Skeletal muscle cell (primary cell): Measurements from ENCODE around the gene MARCHF4.
"Not testable (repeated sequence)": the region's sequence is repeated elsewhere in the genome, so short reads cannot be mapped to it uniquely, and the experiment has no call there.

Source experiments
- DNase-seq: peaks from one replicate; pipeline ENCODE4 v3.0.0-alpha.2; 2010; ENCODE audit warnings: low read depth
- H3K4me3 ChIP-seq: 2 replicates; pipeline ENCODE4 v1.5.1; 2011; ENCODE audit warnings: low read depth, mild to moderate bottlenecking, control low read depth, low read length, moderate library complexity

The MARCHF4 gene

DNA sequence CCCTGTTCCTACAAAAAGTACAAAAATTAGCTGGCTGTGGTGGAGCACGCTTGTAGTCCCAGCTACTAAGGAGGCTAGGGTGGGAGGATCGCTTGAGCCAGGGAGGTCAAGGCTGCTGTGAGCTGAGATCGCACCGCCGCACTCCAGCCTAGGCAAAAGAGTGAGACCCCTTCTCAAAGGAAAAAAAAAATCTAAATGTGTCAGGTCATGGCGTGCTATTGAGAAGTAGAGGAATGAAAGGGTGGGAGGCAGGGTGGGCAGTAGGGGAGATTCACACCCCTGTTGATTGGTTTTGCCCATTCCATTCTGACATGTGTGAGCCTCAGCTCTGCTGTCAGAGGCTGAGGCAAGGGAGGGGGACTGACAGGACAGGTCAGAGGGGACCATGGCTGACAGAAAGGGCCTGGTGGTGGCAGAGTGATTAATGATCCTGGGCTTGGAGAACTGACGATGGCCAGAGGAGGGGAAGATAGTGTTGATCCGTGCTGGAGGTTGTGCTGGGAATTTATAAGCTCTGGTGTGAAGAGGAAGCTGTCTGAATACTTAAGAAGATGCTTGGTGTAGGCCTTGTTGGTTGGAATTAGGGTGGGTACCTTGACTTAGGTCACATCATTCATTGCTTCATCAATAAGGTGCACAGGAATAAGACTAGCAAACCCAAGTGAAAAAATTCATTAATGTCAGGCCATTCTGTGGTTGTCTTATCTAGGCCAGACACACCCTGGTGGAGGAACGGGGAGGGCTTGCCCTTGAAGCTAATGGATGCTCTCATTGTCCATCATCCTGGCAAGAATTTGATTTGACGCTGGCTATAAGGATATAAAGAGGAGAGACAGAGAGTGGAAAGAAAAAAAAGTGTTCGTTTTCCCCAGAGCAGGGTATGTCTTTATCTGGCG, 20.9 kb upstream of the MARCHF4 start:
- DNase-seq, result no peak
- no peak overlapping the region for H3K4me3 ChIP-seq

DNA sequence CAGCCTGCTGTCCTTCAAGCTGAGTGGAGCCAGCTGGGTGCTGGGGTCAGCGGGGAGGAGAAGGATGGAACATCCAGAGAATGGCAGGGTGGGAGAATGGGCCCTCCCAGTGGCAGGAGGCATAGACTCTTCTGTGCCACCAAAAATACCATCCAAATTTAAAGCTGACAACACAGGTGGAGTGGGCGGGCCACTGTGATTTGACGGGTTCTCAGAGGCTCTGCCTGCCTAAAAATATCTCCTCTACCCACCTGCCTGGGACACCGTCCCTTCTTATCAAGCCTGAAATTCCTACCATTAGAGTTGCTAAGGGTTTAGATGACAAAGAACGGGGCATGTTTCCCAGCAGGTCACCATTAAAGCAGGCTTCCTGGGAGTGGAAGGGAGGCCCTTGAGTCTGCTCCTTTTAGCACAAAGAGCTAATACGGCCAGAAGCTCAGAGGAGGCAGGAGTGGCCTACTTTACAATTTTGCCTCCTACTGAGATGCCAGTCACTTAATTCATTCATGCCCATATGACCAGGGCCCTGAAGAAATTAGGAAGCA, 19.8 kb upstream of the MARCHF4 start:
- no peak overlapping the region for H3K4me3 ChIP-seq
- DNase-seq, result no peak

DNA sequence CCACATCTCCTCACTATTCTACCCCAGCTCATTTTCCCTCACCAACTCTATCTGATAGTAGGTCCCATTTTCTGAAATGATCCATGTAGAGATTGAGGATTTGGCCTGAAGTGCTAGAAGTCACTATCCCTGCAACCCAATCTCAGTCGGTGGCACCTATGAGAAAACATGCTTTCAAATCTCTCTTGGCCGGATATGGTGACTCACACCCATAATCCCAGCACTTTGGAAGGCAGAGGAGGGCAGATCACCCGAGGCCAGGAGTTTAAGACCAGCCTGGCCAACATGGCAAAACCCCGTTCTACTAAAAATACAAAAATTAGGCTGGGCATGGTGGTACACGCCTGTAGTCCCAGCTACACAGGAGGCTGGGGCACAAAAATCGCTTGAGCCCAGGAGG, 19.1 kb upstream of the MARCHF4 start:
- no peak for DNase-seq
- H3K4me3 ChIP-seq, result no peak overlapping the region

DNA sequence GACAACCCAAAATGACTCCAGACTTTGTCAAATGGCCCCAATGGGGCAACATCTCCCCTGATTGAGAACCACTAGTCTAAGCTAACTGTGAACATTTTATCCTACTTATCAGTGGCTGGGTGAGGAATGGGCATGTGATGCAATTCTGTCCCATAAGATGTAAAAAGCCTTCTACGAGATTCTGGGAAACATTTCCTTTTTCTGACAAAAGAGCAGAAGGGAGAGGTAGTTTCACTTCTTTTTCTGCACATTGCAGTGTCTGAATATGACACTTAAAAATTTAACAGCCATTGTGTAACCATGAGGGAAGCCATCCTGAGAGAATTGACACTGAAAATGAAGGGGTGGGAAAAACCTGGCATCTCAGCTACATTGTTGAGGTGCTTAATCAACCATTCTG, 17.3 kb upstream of the MARCHF4 start:
- peak; percentile 22 for DNase-seq
- no peak overlapping the region for H3K4me3 ChIP-seq

DNA sequence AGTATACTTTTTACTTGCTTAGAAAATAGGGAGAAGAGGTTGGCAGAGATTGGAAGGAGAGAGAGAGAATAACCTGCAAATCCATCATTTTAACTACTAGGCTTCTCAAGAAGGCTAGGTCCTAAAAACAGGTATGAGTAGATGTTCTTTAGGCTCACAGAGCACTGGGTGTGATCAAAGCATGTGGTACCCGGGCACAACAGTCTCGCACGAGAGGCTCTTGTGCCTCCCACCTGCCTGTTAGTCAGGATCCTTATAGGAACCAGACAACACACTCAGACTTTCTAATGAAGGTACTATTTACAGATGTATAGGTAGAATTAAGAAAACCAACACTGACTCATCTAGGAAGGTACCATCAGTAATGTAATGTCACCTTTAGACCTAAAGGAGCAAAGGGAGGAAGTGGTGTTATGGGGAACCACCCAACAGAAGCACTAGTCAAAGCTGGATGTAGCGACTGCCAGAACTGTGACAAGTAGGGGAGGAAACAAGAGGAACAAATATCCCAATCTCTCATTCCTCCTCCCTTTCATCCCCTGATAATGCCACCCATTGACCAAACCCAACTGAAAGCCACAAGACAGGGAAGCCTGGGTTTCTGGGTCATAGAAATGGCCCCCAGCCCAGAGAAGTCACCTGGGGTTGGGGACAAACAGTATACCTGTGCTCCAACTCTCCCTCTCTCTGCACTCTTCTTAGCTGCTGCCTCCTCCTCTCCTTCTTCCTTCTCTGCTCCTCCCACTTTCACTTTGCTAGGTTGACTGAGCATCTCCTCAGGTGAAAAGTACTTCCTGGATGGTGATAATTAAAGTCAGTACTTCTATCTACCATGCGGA, 16.0 kb upstream of the MARCHF4 start:
- DNase-seq, result no peak
- H3K4me3 ChIP-seq, result no peak overlapping the region

DNA sequence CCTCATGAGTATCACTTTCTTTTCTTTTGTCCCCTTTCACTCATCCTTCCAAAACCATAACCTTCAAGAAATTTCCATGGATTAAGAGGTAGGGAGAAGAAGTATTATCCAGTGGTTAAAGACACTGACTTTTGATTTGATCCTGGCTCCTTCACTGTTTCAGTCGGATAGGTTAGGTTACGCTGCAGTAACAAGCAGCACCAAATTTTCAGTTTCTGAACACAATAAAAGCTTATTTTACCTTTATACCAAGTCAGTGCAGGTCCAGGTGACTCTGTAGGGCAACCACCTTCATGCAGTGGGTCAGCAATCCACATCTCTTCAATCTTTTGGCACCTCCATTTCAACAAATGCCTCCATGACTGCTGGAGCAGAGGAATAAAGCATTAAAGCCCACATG, 15.0 kb upstream of the MARCHF4 start:
- no peak for DNase-seq
- no peak overlapping the region for H3K4me3 ChIP-seq

DNA sequence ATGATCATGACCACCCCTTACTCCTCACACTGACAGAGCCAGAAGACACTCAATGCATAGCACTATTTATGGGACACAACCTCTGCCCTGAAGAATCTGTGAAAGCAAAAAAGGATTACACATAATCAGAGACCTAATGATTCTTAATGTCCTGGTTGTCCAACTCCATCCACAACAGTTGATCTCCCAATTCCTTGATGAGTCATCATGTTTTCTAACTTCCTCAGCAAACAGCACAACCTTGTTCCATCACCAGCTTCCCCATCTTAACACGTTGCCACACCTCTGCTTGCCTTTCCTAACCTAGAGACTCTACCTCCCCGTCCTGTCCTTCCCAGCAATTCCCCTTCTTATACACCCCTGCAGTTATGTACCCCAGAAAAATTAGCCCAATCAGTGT, 13.2 kb upstream of the MARCHF4 start:
- H3K4me3 ChIP-seq, result no peak overlapping the region
- DNase-seq, result no peak

DNA sequence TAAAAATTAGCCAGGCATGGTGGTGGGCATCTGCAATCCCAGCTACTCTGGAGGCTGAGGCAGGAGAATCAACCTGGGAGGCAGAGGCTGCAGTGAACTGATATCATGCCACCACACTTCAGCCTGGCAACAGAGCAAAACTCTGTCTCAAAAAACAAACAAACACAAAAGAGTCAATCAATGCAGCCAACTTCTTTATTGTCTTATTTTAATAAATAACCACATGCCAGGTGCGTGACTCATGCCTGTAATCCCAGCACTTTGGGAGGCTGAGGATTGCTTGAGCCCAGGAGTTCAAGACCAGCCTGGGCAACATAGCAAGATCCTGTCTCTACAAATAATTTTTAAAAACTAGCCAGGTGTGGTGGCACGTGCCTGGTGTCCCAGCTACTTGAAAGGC, 12.1 kb upstream of the MARCHF4 start:
- DNase-seq, result not testable (repeated sequence)

DNA sequence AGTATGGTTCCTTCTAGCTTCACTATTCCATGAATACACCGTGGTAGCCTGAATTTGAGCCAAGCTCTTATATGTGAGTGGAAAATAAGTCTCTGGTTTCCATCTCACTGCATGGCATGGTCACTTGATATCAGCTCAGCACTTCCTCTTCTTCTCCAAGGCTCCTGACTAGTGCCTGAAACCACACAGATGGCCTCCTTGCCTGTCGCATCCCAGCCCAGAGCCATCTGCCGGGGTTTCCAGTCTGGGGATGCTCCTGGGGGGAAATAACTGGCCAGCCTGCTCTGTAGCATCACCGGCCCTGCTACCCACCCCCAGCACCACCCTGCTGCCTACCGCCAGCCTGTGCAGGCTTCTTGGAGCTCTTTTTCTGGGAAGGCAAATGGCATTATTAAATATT, 7.7 kb upstream of the MARCHF4 start:
- no peak overlapping the region for H3K4me3 ChIP-seq
- DNase-seq, result no peak

More for the DNA sequence above, 12.1 kb upstream of the MARCHF4 start:
- not testable (repeated sequence) for H3K4me3 ChIP-seq

DNA sequence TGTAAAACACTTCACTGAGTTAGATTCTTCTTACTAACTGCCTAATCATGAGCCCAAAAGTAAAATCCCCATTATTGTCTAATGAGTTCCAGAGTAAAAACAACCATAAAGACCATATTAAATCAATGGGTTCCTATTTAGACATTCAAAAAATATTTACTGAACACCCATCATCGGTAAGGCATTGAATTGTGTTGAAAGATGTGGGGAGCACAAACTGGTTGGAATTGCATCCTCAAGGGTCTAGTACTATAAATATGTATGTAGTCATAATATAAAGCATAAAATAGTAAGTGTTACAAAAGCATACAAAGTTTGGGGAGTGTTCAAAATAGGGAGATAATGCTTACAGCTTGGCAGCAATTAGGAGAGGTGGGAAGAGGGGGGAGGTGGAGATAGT, 3.0 kb upstream of the MARCHF4 start:
- H3K4me3 ChIP-seq, result no peak overlapping the region
- DNase-seq, result no peak

DNA sequence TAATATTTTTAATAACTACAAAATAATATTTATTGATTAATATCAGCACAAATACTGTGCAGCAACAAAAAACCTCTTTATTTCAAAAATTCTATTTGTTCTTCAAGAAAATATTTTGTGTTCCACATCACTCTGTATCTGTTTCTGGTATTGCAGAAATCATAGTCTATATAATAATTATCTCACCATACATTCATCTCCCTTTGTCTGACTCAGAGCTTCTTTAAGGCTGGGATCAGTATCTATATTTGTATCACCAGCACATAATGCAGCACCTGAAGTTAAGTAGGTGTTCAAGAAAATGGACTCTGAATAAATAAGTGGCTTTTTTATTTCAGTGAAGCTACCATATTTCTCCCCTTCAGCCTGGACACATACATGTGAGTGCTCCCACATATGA, 1.6 kb upstream of the MARCHF4 start:
- no peak overlapping the region for H3K4me3 ChIP-seq
- no peak for DNase-seq

DNA sequence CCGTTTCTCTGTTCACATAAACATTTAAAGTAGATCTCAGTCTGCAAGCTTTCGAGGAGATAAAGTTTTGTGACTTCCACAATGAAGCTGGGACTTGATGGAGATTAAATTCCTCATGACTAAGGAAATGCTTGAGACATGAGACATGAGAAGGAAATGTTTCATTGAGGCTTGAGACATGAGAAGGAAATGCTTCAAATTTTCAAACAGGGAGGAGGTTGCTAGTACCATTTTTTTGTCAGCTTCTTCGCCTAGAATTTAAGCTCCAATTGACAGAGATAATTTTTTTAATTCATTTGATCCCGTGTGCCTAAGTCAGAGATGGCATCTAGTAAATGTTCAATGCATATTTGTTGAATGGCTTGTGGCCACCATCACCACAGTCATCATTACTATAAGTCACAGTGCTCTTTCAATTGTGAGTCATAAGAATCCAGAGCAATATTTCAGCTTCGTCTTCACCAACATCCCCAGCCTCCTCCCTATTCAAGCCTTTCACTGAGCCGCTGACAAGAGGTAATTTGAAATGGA, 543 bp upstream of the MARCHF4 start:
- peak overlapping the region; percentile 66 for H3K4me3 ChIP-seq
- DNase-seq, result peak; percentile 43

DNA sequence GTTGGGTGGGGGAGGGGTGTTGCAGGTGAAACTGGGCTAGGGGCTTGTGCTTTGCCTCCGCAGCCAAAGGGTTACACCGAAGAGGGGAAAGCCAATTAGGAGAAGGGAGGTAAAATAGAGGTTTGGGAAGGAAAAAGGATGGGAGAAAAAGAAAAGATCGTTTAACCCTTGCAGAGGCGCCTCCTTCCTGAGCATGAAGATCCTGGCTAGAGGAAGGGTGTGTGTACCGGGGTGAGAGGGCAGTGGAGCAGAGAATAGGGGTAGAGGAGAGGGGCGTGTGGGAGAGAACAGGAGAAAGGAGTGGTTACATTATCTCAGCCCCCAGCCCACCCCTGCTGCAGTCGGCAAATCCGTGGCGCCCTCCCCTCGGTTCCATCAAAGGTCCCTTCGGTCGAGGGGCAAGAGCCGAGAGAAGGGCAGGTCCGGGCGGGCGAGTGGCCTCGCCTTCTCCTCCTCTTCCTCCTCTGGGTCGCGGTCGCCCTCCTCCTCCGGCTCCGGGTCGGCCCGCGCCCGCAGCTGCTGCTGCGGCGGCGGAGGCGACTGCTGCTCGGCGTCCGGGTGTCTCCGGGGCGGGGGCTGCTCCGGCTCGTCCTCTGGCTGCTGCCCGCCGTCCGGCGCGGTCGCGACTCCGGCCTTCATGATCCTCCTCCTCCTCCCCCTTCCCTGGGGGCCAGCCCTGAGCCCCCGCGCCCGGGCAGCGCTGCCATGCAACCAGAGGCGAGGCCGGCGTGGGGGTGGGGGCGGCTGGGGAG, 1.1 kb downstream of the MARCHF4 start:
- peak overlapping the region; percentile 66 for H3K4me3 ChIP-seq
- no peak for DNase-seq

DNA sequence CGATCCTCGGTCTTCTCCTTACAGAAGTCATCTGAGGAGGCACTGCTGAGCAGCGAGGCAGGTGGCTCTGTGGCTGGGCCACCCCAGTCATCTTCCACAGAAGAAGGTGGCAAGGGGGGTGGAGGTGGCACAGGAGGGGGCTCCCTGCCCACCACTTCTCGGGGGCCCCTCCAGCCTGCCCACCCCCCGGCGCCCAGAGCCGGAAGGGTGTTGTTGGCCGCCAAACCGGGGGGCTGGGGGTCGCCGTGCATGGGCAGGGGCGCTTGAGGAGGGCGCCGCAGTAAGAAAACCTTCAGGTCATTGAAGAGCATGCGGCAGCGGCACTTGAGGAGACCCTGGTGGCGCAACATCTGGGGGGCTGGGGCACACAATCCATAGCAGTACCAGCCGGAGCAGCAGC, 2.5 kb downstream of the MARCHF4 start:
- H3K4me3 ChIP-seq, result no peak overlapping the region
- no peak for DNase-seq

DNA sequence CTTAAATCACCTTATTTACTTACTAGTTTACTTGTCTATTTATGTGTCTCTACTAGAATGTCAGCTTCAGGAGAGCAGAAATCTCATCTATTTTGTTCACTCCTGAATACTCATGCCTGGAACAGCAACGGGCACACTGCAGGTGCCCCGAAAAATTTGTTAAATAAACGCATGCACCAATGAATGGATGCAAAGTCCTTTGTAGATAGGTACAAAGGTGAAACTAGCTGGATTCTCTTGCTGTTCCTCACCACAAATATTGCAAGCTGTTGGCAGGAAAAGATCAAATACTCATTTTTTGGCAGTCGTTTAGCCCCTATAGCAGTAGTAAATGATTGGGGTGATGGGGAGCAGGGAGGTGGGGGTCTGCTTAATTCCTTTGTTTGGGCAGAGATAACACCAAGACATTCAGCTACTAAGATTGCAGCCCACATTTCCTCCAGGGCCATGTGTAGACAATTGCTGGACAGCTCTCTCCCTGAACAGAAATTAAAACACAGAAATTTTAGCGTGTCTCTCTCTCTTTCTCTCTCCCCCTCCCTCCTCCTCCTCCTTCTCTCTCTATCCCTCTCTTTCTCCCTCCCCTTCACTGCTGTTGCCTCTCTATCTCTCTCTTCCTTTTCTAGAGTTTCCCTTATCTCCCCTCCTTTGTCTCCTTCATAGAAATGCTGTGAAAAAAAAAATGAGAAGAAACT, 5.4 kb downstream of the MARCHF4 start:
- H3K4me3 ChIP-seq, result no peak overlapping the region
- no peak for DNase-seq

DNA sequence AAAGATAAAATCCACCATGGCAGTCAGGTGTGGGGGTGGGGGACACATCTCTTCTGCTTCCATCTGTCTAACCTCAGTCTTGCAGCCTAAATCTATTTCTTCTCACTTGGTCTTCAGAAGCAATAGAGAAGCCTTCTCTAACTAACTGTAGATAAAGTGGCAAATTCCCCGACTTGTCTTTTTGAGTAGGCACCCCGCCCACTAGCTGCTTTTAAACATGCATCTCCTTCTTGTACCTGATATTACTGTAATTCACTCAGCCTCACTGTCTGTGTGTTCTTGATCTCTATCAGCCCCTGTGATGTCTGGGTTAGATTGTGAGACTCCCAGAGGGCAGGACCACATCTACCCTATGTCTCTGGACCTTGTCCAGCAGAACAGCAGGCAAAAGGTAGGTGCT, 6.8 kb downstream of the MARCHF4 start:
- no peak overlapping the region for H3K4me3 ChIP-seq
- DNase-seq, result no peak

DNA sequence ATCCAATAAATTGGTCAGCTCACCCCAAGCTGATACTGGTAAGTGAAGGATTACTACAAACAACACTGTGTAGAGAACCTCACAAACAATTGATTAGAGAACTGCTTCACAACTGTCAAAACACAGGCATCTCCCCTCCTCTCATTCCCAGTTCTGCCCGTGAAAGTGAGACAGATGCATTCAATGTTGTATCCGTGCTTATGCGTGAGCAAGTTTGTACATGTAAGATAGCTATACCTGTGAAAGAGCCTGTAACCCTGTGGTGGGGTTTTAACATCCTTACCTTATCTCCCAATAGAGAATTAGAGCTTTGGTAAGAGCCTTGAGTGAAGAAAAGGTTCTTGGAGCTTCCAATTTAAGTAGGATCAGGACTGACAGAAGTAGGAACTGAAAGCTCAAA, 9.1 kb downstream of the MARCHF4 start:
- no peak for DNase-seq
- no peak overlapping the region for H3K4me3 ChIP-seq

DNA sequence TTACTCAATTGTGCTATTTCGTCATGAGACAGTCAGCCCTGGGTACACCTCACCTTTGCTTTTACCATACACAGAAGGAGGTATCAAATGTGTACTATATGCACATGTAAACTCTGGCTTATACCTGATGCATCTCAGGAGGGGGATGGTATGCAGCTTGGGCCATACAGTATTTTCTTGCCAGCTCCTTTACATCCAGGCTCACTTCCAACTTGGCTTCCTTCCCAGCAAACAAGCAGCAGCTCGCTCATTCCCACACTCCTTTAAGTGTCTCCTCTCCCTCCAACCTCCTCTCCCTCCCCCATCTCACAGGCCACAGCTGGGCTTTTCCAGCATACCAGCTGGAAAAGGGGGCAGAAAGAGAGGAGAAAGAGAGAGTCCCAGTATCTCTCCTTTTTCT, 9.6 kb downstream of the MARCHF4 start:
- peak; percentile 86 for DNase-seq
- H3K4me3 ChIP-seq, result no peak overlapping the region

DNA sequence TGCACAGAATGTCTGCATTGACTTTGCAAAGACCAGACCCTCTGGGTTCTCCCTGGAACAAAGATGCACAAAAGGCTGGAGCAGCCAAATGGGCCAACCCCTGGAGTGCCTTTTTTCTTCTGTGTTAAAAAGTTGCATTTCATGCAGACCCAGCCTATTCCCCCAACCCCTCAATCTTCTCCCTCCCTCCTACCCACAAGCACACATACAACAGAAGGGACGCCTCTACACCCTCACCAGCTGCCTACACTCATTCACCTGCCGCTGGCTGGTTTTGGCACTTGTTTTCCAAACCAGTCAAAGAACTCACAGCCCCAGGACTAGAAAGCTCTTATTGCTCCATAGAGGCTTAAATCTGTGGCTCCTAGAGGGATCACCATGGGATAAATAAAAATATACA, 16.6 kb downstream of the MARCHF4 start:
- DNase-seq, result no peak
- H3K4me3 ChIP-seq, result no peak overlapping the region
